Fibroblast of mammary gland (primary cell): ENCODE results near the gene ACSL1.

ENCODE experiments used
- DNase-seq: peaks from one replicate; pipeline ENCODE4 v3.0.0-alpha.2; 2010; ENCODE audit warnings: low read depth
- H3K4me3 ChIP-seq: 2 replicates; pipeline ENCODE4 v1.5.1; 2011; ENCODE audit warnings: low read depth, mild to moderate bottlenecking, low read length, moderate library complexity; ENCODE audit not compliant: control insufficient read depth
- CTCF ChIP-seq: conservative IDR thresholded peaks from 2 replicates; pipeline ENCODE4 v1.5.1; 2011; ENCODE audit warnings: low read depth, low read length, inconsistent platforms; ENCODE audit not compliant: control insufficient read depth, insufficient read depth

ACSL1 gene

GRCh38 chr4:184776821-184777220 is 48.9 kb downstream of the ACSL1 start:
- no peak for TF ChIP-seq CTCF
- H3K4me3 ChIP-seq = no peak overlapping the region
- no peak for DNase-seq

GRCh38 chr4:184775854-184776555 is 49.8 kb downstream of the ACSL1 start:
- DNase-seq = no peak
- H3K4me3 ChIP-seq = no peak overlapping the region
- TF ChIP-seq CTCF = no peak

GRCh38 chr4:184774152-184774551 is 51.6 kb downstream of the ACSL1 start:
- no peak overlapping the region for H3K4me3 ChIP-seq
- no peak for TF ChIP-seq CTCF
- no peak for DNase-seq

GRCh38 chr4:184771416-184771815 is 54.4 kb downstream of the ACSL1 start:
- H3K4me3 ChIP-seq = no peak overlapping the region
- no peak for TF ChIP-seq CTCF
- no peak for DNase-seq

GRCh38 chr4:184769141-184769765 is 56.5 kb downstream of the ACSL1 start:
- no peak for TF ChIP-seq CTCF
- DNase-seq = no peak
- H3K4me3 ChIP-seq = no peak overlapping the region

- peak; percentile 26 for DNase-seq
- no peak overlapping the region for H3K4me3 ChIP-seq
- no peak for TF ChIP-seq CTCF
Observed at GRCh38 chr4:184768296-184768695, 57.5 kb downstream of the ACSL1 start.
